ENCODE results near the gene KRT1. TPM values are rescaled to one million over a fixed set of nuclear protein-coding genes. Genes with fewer than 3 reads are reported as not detected.

The KRT1 gene
- polyA plus RNA-seq, 1 of the 3 experiments (the other 2 are of a cell fraction), result not detected

DNA sequence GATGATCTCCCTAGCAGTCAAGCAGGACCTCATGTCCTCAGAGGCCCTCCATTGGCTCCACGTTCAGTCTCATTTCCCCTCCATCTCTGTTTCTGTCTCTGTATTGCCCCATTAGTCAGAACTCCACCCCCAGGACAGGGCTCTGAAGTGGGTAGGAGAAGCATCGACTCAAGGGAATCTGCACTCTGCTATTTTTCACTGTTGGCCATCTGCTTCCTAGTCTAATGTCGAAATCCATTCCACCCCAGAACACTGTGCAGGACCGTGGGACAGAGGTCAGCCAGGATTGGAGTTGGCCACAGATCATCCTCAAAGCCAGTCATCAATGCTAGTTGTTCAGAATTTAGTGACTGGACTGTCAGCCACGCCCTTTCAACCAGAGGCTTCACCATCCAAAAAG is 13.1 kb upstream of the KRT1 start:
- 22% methylated on average over 5 of the region's 5 CpGs for WGBS (ENCODE audit: low lambda C conversion rate)
- no peak overlapping the region for H3K27ac ChIP-seq (ENCODE audit: low read depth in 2 of 2, low read length in 1 of 2)
- peaks cover 50% of the 10 kb centered on the region; the same call in 1 of the 2 replicates for H3K27me3 ChIP-seq (ENCODE audit: insufficient read depth)
- peaks cover 0 to 13% of the 10 kb centered on the region in 2 experiments; a peak in 1 of 4 replicates for H3K4me1 ChIP-seq (ENCODE audit: control insufficient read depth in 1 of 2, insufficient read depth in 2 of 2, low read depth in 1 of 2, low read length in 1 of 2)
- no peaks in the 10 kb centered on the region for H3K79me2 ChIP-seq (ENCODE audit: insufficient read depth)
- H3K9me2 ChIP-seq, result no peaks in the 10 kb centered on the region
- POLR2A ChIA-PET, result no interaction called here
- H3K9ac ChIP-seq, result no peak overlapping the region
- no peak for DNase-seq
- no peaks in the 10 kb centered on the region for H3F3A ChIP-seq (replicated peaks; ENCODE audit: insufficient read depth)
- no peaks in the 10 kb centered on the region for H4K20me1 ChIP-seq (ENCODE audit: insufficient read depth)
- no peaks in the 10 kb centered on the region for H3K36me3 ChIP-seq (replicated peaks in 1 of 2; ENCODE audit: control insufficient read depth in 1 of 2, insufficient read depth in 2 of 2, low read length in 1 of 2)
- no peak overlapping the region for H3K4me2 ChIP-seq
- no peak for TF ChIP-seq TCF12 (IDR thresholded peaks at IDR 0.05)
- CTCF ChIA-PET, result interaction anchor here (1.4 to 1.5 kb wide), 3 partner anchors 17 to 1706 kb away, joined by 3 to 8 read pairs (median 4); no protein-coding TSS in a partner anchor
- H2AFZ ChIP-seq (ENCODE audit: low read depth), result no peak overlapping the region
- H3K9me3 ChIP-seq, result no peaks in the 10 kb centered on the region
- no peak overlapping the region for H3K4me3 ChIP-seq (ENCODE audit: low read depth in 2 of 2, low read length in 1 of 2)

DNA sequence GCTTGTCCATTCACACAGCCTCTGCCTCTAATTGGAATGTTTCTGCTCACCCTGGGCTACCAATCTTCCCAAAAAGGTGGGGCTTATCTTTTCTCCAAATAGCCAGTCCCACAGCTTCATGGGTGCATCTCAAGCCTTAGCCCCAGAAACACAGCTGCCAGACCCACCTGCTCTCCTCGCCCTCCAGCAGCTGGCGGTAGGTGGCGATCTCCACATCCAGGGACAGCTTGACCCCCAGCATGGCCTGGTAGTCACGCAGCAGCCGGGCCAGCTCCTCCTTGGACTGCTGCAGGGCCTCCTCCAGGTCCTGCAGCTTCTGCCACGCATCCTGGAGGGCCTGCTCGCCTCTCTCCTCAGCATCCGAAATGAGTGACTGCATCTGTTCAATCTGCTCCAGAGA is 12.0 kb upstream of the KRT1 start:
- H3K36me3 ChIP-seq (replicated peaks in 1 of 2; ENCODE audit: control insufficient read depth in 1 of 2, insufficient read depth in 2 of 2, low read length in 1 of 2), result no peaks in the 10 kb centered on the region
- ChIA-PET POLR2A (no interaction called here), CTCF (interaction anchor here (1.4 to 1.5 kb wide), 3 partner anchors 16 to 1707 kb away, joined by 3 to 8 read pairs (median 4); no protein-coding TSS in a partner anchor)
- no peaks in the 10 kb centered on the region for H3F3A ChIP-seq (replicated peaks; ENCODE audit: insufficient read depth)
- H3K79me2 ChIP-seq (ENCODE audit: insufficient read depth), result no peaks in the 10 kb centered on the region
- DNase-seq, result peak; percentile 34
- H3K4me2 ChIP-seq, result no peak overlapping the region
- WGBS (ENCODE audit: low lambda C conversion rate), result 57% methylated on average over 3 of the region's 8 CpGs
- H3K9ac ChIP-seq, result no peak overlapping the region
- no peaks in the 10 kb centered on the region for H3K9me2 ChIP-seq
- peaks cover 0 to 13% of the 10 kb centered on the region in 2 experiments; a peak in 1 of 4 replicates for H3K4me1 ChIP-seq (ENCODE audit: control insufficient read depth in 1 of 2, insufficient read depth in 2 of 2, low read depth in 1 of 2, low read length in 1 of 2)
- TF ChIP-seq, protein P1, sequence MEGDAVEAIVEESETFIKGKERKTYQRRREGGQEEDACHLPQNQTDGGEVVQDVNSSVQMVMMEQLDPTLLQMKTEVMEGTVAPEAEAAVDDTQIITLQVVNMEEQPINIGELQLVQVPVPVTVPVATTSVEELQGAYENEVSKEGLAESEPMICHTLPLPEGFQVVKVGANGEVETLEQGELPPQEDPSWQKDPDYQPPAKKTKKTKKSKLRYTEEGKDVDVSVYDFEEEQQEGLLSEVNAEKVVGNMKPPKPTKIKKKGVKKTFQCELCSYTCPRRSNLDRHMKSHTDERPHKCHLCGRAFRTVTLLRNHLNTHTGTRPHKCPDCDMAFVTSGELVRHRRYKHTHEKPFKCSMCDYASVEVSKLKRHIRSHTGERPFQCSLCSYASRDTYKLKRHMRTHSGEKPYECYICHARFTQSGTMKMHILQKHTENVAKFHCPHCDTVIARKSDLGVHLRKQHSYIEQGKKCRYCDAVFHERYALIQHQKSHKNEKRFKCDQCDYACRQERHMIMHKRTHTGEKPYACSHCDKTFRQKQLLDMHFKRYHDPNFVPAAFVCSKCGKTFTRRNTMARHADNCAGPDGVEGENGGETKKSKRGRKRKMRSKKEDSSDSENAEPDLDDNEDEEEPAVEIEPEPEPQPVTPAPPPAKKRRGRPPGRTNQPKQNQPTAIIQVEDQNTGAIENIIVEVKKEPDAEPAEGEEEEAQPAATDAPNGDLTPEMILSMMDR (IDR thresholded peaks at IDR 0.05), result peak; percentile 22; the same call in 1 of the 2 replicates
- TF ChIP-seq FOXJ3 (CRISPR knock-in tag; IDR thresholded peaks at IDR 0.05), result no peak
- no peak overlapping the region for H3K27ac ChIP-seq (ENCODE audit: low read depth in 2 of 2, low read length in 1 of 2)
- peaks cover 40% of the 10 kb centered on the region; the same call in 1 of the 2 replicates for H3K27me3 ChIP-seq (ENCODE audit: insufficient read depth)
- H3K4me3 ChIP-seq (ENCODE audit: low read depth in 2 of 2, low read length in 1 of 2), result no peak overlapping the region
- no peaks in the 10 kb centered on the region for H3K9me3 ChIP-seq
- H2AFZ ChIP-seq (ENCODE audit: low read depth), result no peak overlapping the region
- H4K20me1 ChIP-seq (ENCODE audit: insufficient read depth), result no peaks in the 10 kb centered on the region

DNA sequence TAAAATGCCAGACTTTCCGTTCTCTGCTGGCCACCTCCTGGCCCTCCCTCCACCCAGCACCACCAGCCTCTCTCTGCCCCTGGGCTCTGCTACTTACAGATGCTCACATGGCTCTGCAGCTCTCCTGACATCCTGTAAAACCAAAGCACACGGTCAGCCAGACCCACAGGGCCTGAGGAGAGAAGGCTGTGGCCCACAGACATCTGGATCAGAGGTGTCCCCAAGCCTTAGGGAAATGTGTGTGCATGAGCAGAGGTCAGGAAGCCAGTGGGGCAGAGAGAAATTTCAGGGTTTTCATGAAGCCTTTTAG is 11.6 kb upstream of the KRT1 start:
- no peaks in the 10 kb centered on the region for H3K36me3 ChIP-seq (replicated peaks in 1 of 2; ENCODE audit: control insufficient read depth in 1 of 2, insufficient read depth in 2 of 2, low read length in 1 of 2)
- H3K4me1 ChIP-seq (ENCODE audit: control insufficient read depth in 1 of 2, insufficient read depth in 2 of 2, low read depth in 1 of 2, low read length in 1 of 2), result peaks cover 0 to 13% of the 10 kb centered on the region in 2 experiments; a peak in 1 of 4 replicates
- no peak overlapping the region for H3K9ac ChIP-seq
- DNase-seq, result peak; percentile 77
- no peak overlapping the region for H3K4me2 ChIP-seq
- ChIA-PET CTCF (interaction anchor here (1.5 kb wide), 2 partner anchors 188 to 1708 kb away, joined by 3 to 8 read pairs; no protein-coding TSS in a partner anchor), POLR2A (no interaction called here)
- H4K20me1 ChIP-seq (ENCODE audit: insufficient read depth), result no peaks in the 10 kb centered on the region
- peaks cover 40% of the 10 kb centered on the region; the same call in 1 of the 2 replicates for H3K27me3 ChIP-seq (ENCODE audit: insufficient read depth)
- no peak overlapping the region for H2AFZ ChIP-seq (ENCODE audit: low read depth)
- H3K9me2 ChIP-seq, result no peaks in the 10 kb centered on the region
- TF ChIP-seq NRF1 (IDR thresholded peaks at IDR 0.05; ENCODE audit: low read depth, low read length) (no peak), SMC3 (IDR thresholded peaks at IDR 0.05; ENCODE audit: low read depth, low read length) (no peak)
- TF ChIP-seq, protein P2, sequence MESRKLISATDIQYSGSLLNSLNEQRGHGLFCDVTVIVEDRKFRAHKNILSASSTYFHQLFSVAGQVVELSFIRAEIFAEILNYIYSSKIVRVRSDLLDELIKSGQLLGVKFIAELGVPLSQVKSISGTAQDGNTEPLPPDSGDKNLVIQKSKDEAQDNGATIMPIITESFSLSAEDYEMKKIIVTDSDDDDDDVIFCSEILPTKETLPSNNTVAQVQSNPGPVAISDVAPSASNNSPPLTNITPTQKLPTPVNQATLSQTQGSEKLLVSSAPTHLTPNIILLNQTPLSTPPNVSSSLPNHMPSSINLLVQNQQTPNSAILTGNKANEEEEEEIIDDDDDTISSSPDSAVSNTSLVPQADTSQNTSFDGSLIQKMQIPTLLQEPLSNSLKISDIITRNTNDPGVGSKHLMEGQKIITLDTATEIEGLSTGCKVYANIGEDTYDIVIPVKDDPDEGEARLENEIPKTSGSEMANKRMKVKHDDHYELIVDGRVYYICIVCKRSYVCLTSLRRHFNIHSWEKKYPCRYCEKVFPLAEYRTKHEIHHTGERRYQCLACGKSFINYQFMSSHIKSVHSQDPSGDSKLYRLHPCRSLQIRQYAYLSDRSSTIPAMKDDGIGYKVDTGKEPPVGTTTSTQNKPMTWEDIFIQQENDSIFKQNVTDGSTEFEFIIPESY (IDR thresholded peaks at IDR 0.05; ENCODE audit: borderline replicate concordance, low read depth), result no peak
- no peaks in the 10 kb centered on the region for H3K79me2 ChIP-seq (ENCODE audit: insufficient read depth)
- H3K9me3 ChIP-seq, result no peaks in the 10 kb centered on the region
- no peak overlapping the region for H3K4me3 ChIP-seq (ENCODE audit: low read depth in 2 of 2, low read length in 1 of 2)
- H3F3A ChIP-seq (replicated peaks; ENCODE audit: insufficient read depth), result no peaks in the 10 kb centered on the region
- 11% methylated on average over 2 of the region's 2 CpGs for WGBS (ENCODE audit: low lambda C conversion rate)
- H3K27ac ChIP-seq (ENCODE audit: low read depth in 2 of 2, low read length in 1 of 2), result no peak overlapping the region
